GM12873 (cell line): Measurements from ENCODE around the gene BCAR3.

Experiments
- TF ChIP-seq, protein P1 (sequence below): IDR thresholded peaks from 2 replicates; pipeline ENCODE4 v1.5.1; 2012; ENCODE audit warnings: low read depth, mild to moderate bottlenecking, moderate library complexity, low read length, control low read depth; ENCODE audit not compliant: insufficient read depth; ENCODE audit errors: missing control alignments

Gene BCAR3

GRCh38 chr1:93620172-93620840 lies 61.3 kb downstream of the BCAR3 start:
- TF ChIP-seq, protein P1, sequence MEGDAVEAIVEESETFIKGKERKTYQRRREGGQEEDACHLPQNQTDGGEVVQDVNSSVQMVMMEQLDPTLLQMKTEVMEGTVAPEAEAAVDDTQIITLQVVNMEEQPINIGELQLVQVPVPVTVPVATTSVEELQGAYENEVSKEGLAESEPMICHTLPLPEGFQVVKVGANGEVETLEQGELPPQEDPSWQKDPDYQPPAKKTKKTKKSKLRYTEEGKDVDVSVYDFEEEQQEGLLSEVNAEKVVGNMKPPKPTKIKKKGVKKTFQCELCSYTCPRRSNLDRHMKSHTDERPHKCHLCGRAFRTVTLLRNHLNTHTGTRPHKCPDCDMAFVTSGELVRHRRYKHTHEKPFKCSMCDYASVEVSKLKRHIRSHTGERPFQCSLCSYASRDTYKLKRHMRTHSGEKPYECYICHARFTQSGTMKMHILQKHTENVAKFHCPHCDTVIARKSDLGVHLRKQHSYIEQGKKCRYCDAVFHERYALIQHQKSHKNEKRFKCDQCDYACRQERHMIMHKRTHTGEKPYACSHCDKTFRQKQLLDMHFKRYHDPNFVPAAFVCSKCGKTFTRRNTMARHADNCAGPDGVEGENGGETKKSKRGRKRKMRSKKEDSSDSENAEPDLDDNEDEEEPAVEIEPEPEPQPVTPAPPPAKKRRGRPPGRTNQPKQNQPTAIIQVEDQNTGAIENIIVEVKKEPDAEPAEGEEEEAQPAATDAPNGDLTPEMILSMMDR = no peak

- TF ChIP-seq, protein P1 = no peak
Observed at GRCh38 chr1:93619507-93620171, 62.0 kb downstream of the BCAR3 start.

DNA sequence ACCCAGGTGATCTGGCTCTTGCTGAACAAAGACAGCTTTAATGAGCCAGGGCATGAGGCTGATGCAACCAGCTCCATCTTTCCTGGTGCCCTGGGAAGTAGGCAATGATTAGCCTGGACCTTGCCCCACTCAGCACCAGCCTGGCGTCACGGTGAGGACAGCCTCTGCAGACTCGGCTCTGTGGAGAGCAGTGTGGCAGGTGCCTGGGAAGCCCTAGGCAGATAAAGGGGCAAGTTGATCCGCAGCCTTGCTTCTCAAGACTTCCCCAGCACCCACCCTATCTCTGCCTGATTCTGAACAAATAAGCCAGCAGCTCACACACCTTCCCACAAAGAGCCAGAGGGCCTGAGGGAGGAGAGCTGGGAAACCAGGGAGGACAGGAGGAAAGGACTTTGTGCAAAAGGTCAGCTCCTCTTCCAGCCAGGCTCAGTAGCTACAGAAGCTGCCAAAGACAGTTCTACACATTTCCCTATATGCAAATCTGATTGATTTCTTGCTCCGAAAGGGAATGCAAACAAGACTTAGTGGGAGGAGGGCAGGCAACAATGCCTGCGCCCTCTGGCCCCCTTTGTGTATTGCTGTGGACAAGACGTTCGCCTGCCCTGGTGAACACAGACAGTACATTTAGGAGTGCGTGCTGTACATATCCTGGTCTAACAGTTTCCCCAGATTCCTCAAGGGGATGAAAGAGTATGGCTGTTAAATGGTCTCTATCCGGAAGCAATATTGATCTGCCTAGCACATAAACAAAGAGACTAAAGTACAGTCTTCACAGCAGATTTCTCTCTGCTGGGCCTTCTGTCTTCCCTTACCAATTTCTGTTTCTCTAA lies 63.8 kb downstream of the BCAR3 start:
- TF ChIP-seq, protein P1 = no peak

GRCh38 chr1:93616996-93617669 lies 64.5 kb downstream of the BCAR3 start:
- TF ChIP-seq, protein P1 = no peak

DNA sequence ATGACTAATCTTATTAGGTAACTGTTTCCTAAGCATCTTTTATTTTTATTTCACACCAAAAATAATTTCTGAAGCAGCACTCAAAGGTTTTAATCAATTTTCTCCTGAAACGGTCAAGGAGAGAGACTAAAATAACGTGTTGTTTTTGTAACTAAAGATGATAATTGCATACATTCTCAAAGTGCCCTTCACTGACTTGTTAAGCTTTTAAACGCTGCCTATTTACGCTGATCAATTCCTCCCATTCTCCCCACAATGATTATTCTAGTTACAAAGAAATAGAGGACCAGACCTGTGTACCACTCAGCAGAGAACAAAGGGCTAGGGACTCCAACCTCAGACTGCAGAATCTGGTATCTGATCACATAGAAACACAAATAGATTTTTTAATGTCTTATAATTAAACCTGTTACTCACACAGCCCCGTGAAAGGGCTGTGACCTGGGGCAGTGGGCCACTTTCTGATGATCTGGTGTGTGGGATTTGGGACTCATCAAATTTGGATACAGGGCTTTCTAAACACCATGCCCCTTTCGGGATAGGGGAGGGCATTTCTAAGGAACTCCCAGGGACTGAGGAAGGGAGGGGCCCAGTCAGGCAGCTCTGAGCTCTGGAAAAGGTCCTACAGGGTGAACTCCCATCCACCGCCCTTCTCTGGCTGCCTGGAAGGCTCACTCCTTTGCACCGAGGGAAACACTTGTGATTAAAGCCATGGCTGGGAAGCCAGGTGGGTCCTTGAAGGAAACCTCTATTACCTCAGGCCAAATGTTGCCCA lies 65.2 kb downstream of the BCAR3 start:
- TF ChIP-seq, protein P1 = no peak

DNA sequence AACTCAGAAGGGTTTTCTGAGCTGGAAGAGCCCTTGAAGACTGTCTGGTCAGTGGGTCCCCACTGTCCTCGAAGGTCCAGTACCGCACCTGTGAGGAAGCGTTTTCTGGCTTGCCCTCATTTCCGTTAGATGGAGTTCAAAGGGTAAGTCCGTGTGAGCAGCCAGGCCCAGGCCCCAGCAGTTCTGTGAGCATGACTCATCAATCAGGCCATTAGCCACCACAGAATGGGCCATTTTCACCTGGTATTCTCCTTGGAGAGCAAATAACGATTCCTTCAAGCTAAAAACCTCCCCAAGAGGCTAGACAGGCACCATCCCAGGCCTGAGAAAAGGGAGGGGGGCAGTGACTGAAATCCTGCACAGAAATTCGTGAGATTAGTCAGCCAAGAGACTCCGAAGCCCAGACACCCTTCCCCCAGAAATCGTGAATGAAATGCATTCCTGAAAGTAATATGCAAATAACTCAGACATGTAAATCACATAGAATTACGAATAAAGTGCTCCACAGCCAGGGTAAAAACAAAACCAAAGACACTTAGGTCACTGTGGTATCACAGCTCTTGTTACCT lies 66.0 kb downstream of the BCAR3 start:
- TF ChIP-seq, protein P1 = no peak
